HFFc6 (cell line): Measurements from ENCODE around the gene TTC7B. TPM values are rescaled to one million over a fixed set of nuclear protein-coding genes. Genes with fewer than 3 reads are reported as not detected.

Experiments
- DNase-seq: peaks from one replicate; pipeline ENCODE4 v3.0.0-alpha.2; 2018
- H3K27ac Mint-ChIP-seq: 2 replicates; pipeline ENCODE4 v1.8.0; 2020; ENCODE audit warnings: mild to moderate bottlenecking, mixed read lengths
- H3K27me3 Mint-ChIP-seq: 2 replicates; pipeline ENCODE4 v1.8.0; 2021; ENCODE audit warnings: mild to moderate bottlenecking, moderate library complexity, mixed read lengths; ENCODE audit not compliant: insufficient read depth
- H3K36me3 Mint-ChIP-seq: 2 replicates; pipeline ENCODE4 v1.8.0; 2021; ENCODE audit warnings: low read depth, mixed read lengths
- H3K4me1 Mint-ChIP-seq: 2 replicates; pipeline ENCODE4 v1.8.0; 2020; ENCODE audit warnings: low read depth, mixed read lengths
- H3K4me3 Mint-ChIP-seq: 2 replicates; pipeline ENCODE4 v1.8.0; 2020; ENCODE audit warnings: mild to moderate bottlenecking, moderate library complexity, mixed read lengths
- H3K9me3 Mint-ChIP-seq: 2 replicates; pipeline ENCODE4 v1.8.0; 2020; ENCODE audit warnings: mild to moderate bottlenecking, mixed read lengths
- CTCF ChIP-seq: fragments of 200-600 bp; sonication (generic); IDR thresholded peaks from 2 replicates; pipeline ENCODE4 v1.5.0; 2021; ENCODE audit warnings: antibody characterized with exemption, mild to moderate bottlenecking
- total RNA-seq, 6 experiments: library from RNA; stranded (reverse); fragmentation: NEBNext Ultra II Directional; extraction: Animal tissue kit (Norgen Biotek cat#: 25700); gene quantifications; 2 replicates in 1 of 6; 3 replicates in 5 of 6; pipeline ENCODE4 v1.2.3, GENCODE V29; 2021

TTC7B gene
- total RNA-seq, 6 experiments from 2014 or later, result 34.6 to 46.9 (median 40.9) TPM

- Mint-ChIP-seq H3K36me3 (peaks cover 26% of the 10 kb centered on the region), H3K4me3 (no peak overlapping the region), H3K4me1 (no peaks in the 10 kb centered on the region), H3K27me3 (peaks cover 1% of the 10 kb centered on the region; the same call in 1 of the 2 replicates), H3K27ac (no peak overlapping the region), H3K9me3 (peaks cover 4% of the 10 kb centered on the region; the same call in 1 of the 2 replicates)
- no peak for TF ChIP-seq CTCF
- no peak for DNase-seq
Measured at GRCh38 chr14:90773196-90773486, 43.1 kb downstream of the TTC7B start.

GRCh38 chr14:90767899-90768298, 48.3 kb downstream of the TTC7B start:
- TF ChIP-seq CTCF, result no peak
- H3K27ac Mint-ChIP-seq, result no peak overlapping the region
- H3K4me1 Mint-ChIP-seq, result no peaks in the 10 kb centered on the region
- no peak for DNase-seq
- no peak overlapping the region for H3K4me3 Mint-ChIP-seq
- H3K9me3 Mint-ChIP-seq, result peaks cover 30% of the 10 kb centered on the region
- peaks cover 2% of the 10 kb centered on the region; the same call in 1 of the 2 replicates for H3K27me3 Mint-ChIP-seq
- peaks cover 62% of the 10 kb centered on the region for H3K36me3 Mint-ChIP-seq

- Mint-ChIP-seq H3K27me3 (peaks cover 4% of the 10 kb centered on the region; the same call in 1 of the 2 replicates), H3K27ac (no peak overlapping the region), H3K36me3 (peaks cover 18% of the 10 kb centered on the region), H3K4me1 (peaks cover 14% of the 10 kb centered on the region), H3K9me3 (peaks cover 15% of the 10 kb centered on the region), H3K4me3 (no peak overlapping the region)
- DNase-seq, result peak; percentile 28
- peak; percentile 82 for TF ChIP-seq CTCF
Measured at GRCh38 chr14:90760591-90761316, 55.5 kb downstream of the TTC7B start.

GRCh38 chr14:90760078-90760444, 56.2 kb downstream of the TTC7B start:
- Mint-ChIP-seq H3K27ac (no peak overlapping the region), H3K4me3 (no peak overlapping the region), H3K9me3 (peaks cover 15% of the 10 kb centered on the region), H3K4me1 (peaks cover 15% of the 10 kb centered on the region), H3K27me3 (peaks cover 4% of the 10 kb centered on the region; the same call in 1 of the 2 replicates), H3K36me3 (peaks cover 15% of the 10 kb centered on the region)
- DNase-seq, result no peak
- no peak for TF ChIP-seq CTCF

GRCh38 chr14:90759370-90760077, 56.7 kb downstream of the TTC7B start:
- H3K4me3 Mint-ChIP-seq, result no peak overlapping the region
- H3K27me3 Mint-ChIP-seq, result peaks cover 4% of the 10 kb centered on the region
- H3K4me1 Mint-ChIP-seq, result peaks cover 15% of the 10 kb centered on the region
- DNase-seq, result no peak
- peak overlapping the region; percentile 91 for H3K27ac Mint-ChIP-seq
- TF ChIP-seq CTCF, result no peak
- peaks cover 15% of the 10 kb centered on the region for H3K36me3 Mint-ChIP-seq
- peaks cover 15% of the 10 kb centered on the region for H3K9me3 Mint-ChIP-seq
